ENCODE results near the gene KRTAP5-10.

DNA sequence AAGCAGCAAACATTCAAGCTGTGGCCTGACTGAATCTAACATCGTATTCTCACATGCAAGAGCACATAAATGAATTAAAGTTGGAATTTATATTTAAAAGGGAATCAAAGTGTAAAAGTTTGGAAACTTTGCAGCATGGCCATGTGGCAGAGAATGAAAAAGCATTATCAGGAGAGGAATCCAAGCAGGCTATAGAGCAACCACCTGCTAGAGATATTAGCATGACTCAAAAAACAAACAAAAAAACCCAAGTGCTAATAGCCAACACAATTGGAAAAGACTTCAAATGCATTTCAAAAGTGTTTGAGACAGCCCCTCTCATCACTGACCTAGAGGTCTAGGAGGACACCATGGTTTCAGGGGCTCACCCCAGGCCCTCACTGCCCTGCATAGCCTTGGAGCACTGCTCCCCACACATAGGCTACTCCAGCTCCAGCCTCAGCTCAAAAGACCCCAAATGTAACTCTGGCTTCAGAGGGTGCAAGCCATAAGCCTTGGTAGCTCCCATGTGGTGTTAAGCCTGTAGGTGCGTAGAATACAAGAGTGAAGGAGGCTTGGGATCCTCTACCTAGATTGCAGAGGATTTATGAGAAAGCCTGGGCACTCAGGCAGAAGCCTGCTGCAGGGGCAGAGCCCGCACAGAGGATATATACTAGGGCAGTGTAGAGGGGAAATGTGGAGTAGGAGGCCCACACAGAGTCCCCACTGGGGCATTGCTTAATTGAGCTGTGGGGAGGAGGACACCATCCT lies 40.0 kb upstream of the KRTAP5-10 start:
- TF ChIP-seq, protein P1, sequence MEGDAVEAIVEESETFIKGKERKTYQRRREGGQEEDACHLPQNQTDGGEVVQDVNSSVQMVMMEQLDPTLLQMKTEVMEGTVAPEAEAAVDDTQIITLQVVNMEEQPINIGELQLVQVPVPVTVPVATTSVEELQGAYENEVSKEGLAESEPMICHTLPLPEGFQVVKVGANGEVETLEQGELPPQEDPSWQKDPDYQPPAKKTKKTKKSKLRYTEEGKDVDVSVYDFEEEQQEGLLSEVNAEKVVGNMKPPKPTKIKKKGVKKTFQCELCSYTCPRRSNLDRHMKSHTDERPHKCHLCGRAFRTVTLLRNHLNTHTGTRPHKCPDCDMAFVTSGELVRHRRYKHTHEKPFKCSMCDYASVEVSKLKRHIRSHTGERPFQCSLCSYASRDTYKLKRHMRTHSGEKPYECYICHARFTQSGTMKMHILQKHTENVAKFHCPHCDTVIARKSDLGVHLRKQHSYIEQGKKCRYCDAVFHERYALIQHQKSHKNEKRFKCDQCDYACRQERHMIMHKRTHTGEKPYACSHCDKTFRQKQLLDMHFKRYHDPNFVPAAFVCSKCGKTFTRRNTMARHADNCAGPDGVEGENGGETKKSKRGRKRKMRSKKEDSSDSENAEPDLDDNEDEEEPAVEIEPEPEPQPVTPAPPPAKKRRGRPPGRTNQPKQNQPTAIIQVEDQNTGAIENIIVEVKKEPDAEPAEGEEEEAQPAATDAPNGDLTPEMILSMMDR (IDR thresholded peaks at IDR 0.05 in 4 of 5, conservative IDR thresholded peaks at IDR 0.05 in 1 of 5), result no peak
- no peak for TF ChIP-seq POLR2A (IDR thresholded peaks at IDR 0.05)
